MCF 10A (cell line): ENCODE measurements around the gene CPNE5. TPM values are rescaled to one million over a fixed set of nuclear protein-coding genes. Genes with fewer than 3 reads are reported as not detected.

Experiments used
- BruUV-seq: library from RNA; stranded (reverse); fragments of 400-500 nt; replicated peaks from 2 replicates; lab custom pipeline; 2021; lab: Mats Ljungman, UMichigan
- CTCF ChIA-PET: fragments of 300-600 bp; sonication (Branson Sonifier 250); formaldehyde crosslinking; extraction: SDS; loops from one replicate; lab custom pipeline; 2021; ENCODE audit warnings: antibody characterized with exemption, inconsistent platforms; lab: Yijun Ruan, JAX
- POLR2A ChIA-PET: fragments of 300-600, 350-650 bp; sonication (Branson Sonifier 250); formaldehyde crosslinking; extraction: SDS; loops from one replicate; lab custom pipeline; 2020; ENCODE audit warnings: antibody characterized with exemption, inconsistent platforms; lab: Yijun Ruan, JAX
- DNase-seq: peaks from one replicate; pipeline ENCODE4 v3.0.0-alpha.2; 2018; ENCODE audit not compliant: unreplicated experiment
- H3K27ac Mint-ChIP-seq: one replicate; pipeline ENCODE4 v1.8.0; 2022; ENCODE audit warnings: mild to moderate bottlenecking, low read depth, mixed read lengths; ENCODE audit not compliant: unreplicated experiment
- H3K27me3 Mint-ChIP-seq: one replicate; pipeline ENCODE4 v1.8.0; 2022; ENCODE audit warnings: mixed read lengths; ENCODE audit not compliant: insufficient read depth, unreplicated experiment
- H3K36me3 Mint-ChIP-seq: one replicate; pipeline ENCODE4 v1.8.0; 2022; ENCODE audit warnings: mild to moderate bottlenecking, moderate library complexity, mixed read lengths; ENCODE audit not compliant: insufficient read depth, unreplicated experiment
- H3K4me1 Mint-ChIP-seq: one replicate; pipeline ENCODE4 v1.8.0; 2022; ENCODE audit warnings: mixed read lengths; ENCODE audit not compliant: insufficient read depth, unreplicated experiment
- H3K4me3 Mint-ChIP-seq: one replicate; pipeline ENCODE4 v1.8.0; 2022; ENCODE audit warnings: mild to moderate bottlenecking, moderate library complexity, mixed read lengths; ENCODE audit not compliant: unreplicated experiment
- H3K9me3 Mint-ChIP-seq: one replicate; pipeline ENCODE4 v1.8.0; 2022; ENCODE audit warnings: mixed read lengths; ENCODE audit not compliant: unreplicated experiment
- CTCF ChIP-seq: fragments of 200-600 bp; IDR thresholded peaks from one replicate; pipeline ENCODE4 v1.8.0; 2022; ENCODE audit warnings: antibody characterized with exemption, mild to moderate bottlenecking; ENCODE audit not compliant: unreplicated experiment
- intact Hi-C: fragments of 100-400 bp; cut with micrococcal nuclease; formaldehyde crosslinking; loops from 2 replicates; pipeline ENCODE4 v1.14.1; 2022
- total RNA-seq: library from RNA; stranded (reverse); gene quantifications from 2 replicates; pipeline ENCODE4 v1.2.3, GENCODE V29; 2022

Gene CPNE5
- total RNA-seq, 1 experiment from 2014 or later: not detected

DNA sequence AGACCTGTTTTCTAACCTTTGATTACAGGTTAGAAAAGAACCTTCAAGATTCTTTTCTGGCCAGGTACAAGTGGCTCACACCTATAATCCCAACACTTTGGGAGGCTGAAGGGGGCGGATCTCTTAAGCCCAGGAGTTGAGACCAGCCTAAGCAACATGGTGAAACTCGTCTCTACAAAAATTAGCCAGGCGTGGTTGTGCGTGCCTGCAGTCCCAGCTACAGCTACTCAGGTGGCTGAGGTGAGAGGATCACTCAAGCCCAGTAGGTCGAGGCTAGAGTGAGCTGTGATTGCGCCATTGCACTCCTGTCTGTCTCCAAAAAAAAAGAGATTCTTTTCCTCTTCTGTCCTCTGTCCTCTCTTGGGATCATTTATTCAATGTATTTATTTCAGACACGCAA lies 20.9 kb upstream of the CPNE5 start:
- TF ChIP-seq CTCF: no peak
- Mint-ChIP-seq H3K27me3 (no peaks in the 10 kb centered on the region), H3K36me3 (peaks cover 53% of the 10 kb centered on the region), H3K9me3 (no peaks in the 10 kb centered on the region), H3K27ac (peak overlapping the region; percentile 8), H3K4me1 (peaks cover 28% of the 10 kb centered on the region), H3K4me3 (no peak overlapping the region)
- BruUV-seq: no TSS peak
- POLR2A ChIA-PET: interaction anchor here (1.2 kb wide), 1 partner anchor 13 kb away, joined by 4 read pairs; no protein-coding TSS in a partner anchor
- intact Hi-C loops: no loop called here
- DNase-seq: no peak
- CTCF ChIA-PET: interaction anchor here (0.7 to 1.7 kb wide), 3 partner anchors 10 to 101 kb away, joined by 3 to 5 read pairs (median 4); partner anchors contain the start of gene PPIL1

DNA sequence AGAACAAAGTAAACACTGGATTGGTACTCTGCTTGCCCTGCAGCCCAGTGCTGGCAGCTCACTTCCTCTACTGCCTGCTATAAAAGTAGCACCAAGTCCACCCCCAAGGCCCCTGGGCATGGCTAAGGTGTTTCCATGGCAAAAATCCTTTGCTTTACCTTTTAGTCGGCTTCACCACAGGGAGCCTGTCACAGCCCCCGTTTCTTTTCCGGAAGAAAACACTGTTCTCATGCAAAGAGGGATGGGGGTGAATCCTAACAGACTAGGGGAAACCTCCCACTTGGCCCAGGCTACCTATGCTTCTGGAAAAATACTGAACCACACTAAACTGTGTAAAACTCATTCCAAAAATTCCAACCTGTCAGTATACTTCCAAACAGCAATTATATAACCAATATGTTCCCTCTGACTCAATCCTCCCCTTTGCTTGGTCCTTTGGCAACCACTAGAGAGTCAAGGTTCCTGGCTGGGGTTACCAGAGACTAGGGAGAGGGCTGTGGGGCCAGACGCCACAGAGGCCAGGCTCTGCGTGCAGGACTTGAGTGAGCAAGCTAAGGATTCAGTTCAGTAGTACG lies 19.2 kb upstream of the CPNE5 start:
- intact Hi-C loops: no loop called here
- H3K9me3 Mint-ChIP-seq: no peaks in the 10 kb centered on the region
- DNase-seq: no peak
- no peak overlapping the region for H3K4me3 Mint-ChIP-seq
- no peak overlapping the region for H3K27ac Mint-ChIP-seq
- H3K27me3 Mint-ChIP-seq: no peaks in the 10 kb centered on the region
- no peak for TF ChIP-seq CTCF
- POLR2A ChIA-PET: interaction anchor here (1.2 kb wide), 1 partner anchor 9 kb away, joined by 3 read pairs; no protein-coding TSS in a partner anchor
- BruUV-seq: no TSS peak
- CTCF ChIA-PET: interaction anchor here (0.5 to 0.6 kb wide), 2 partner anchors 9 to 15 kb away, joined by 3 to 6 read pairs; no protein-coding TSS in a partner anchor
- peaks cover 48% of the 10 kb centered on the region for H3K36me3 Mint-ChIP-seq
- peaks cover 28% of the 10 kb centered on the region for H3K4me1 Mint-ChIP-seq

DNA sequence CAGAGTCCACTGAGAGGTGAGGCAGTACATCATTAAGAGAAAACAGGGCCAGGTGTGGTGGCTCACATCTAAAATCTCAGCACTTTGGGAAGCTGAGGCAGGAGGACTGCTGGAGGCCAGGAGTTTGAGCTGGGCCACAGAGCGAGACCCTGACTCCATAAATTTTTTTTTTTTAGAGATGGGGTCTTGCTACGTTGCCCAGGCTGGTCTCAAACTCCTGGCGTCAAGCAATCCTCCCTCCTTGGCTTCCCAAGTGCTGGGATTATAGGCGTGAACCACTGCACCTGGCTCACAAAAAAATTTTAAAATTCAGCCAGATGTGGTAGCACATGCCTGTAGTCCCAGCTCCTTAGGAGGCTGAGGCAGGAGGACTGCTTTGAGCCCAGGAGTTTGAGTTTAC lies 18.1 kb upstream of the CPNE5 start:
- Mint-ChIP-seq H3K36me3 (peaks cover 50% of the 10 kb centered on the region), H3K27ac (no peak overlapping the region), H3K4me3 (no peak overlapping the region), H3K27me3 (no peaks in the 10 kb centered on the region), H3K9me3 (no peaks in the 10 kb centered on the region), H3K4me1 (peaks cover 26% of the 10 kb centered on the region)
- POLR2A ChIA-PET: interaction anchor here (0.6 to 1.3 kb wide), 5 partner anchors 16 to 1095 kb away, joined by 3 to 6 read pairs (median 3); no protein-coding TSS in a partner anchor
- no peak for TF ChIP-seq CTCF
- intact Hi-C loops: no loop called here
- CTCF ChIA-PET: interaction anchor here (0.6 to 1.5 kb wide), 5 partner anchors 8 to 243 kb away, joined by 3 to 6 read pairs (median 3); no protein-coding TSS in a partner anchor
- no TSS peak for BruUV-seq
- DNase-seq: no peak

DNA sequence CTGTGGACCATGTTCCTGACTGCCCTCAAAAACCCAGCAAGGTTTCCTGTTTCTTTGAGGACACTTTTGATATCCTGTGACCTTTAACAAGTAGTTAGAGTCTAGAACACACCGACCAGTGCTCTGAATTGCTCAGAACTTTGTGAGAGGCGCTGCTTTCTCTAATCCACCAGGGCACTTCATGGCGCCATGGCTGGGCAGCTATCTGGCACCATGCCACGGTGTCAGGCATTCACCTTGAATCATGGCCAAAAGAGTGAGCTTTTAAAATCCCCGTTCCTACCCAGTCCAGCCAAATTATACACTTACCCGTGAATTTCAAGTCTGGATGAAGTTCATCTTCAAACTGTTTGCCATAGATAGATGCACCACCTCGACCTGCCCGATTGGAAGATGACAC lies 17.0 kb upstream of the CPNE5 start:
- no peak overlapping the region for H3K4me3 Mint-ChIP-seq
- no peak for TF ChIP-seq CTCF
- no peaks in the 10 kb centered on the region for H3K27me3 Mint-ChIP-seq
- peaks cover 44% of the 10 kb centered on the region for H3K36me3 Mint-ChIP-seq
- no peak for DNase-seq
- ChIA-PET CTCF (interaction anchor here (0.5 to 1.0 kb wide), 2 partner anchors 12 to 339 kb away, joined by 3 to 4 read pairs; no protein-coding TSS in a partner anchor), POLR2A (no interaction called here)
- intact Hi-C loops: no loop called here
- BruUV-seq: no TSS peak
- no peaks in the 10 kb centered on the region for H3K9me3 Mint-ChIP-seq
- peaks cover 22% of the 10 kb centered on the region for H3K4me1 Mint-ChIP-seq
- no peak overlapping the region for H3K27ac Mint-ChIP-seq
